Measurements from ENCODE around the gene TMEFF2. TPM values are rescaled to one million over a fixed set of nuclear protein-coding genes. Genes with fewer than 3 reads are reported as not detected.

The TMEFF2 gene
- total and polyA plus RNA-seq, 2 of the 8 experiments (the other 6 are each of a cell fraction or from before 2014, with no cell fraction given): 0.91 to 3.7 TPM

GRCh38 chr2:192206399-192206798, 11.7 kb upstream of the TMEFF2 start:
- H3K23me2 ChIP-seq (ENCODE audit: low read depth, low read length): no peaks in the 10 kb centered on the region; the same call in 1 of the 2 replicates
- no peak overlapping the region for H3K23ac ChIP-seq (ENCODE audit: insufficient read length)
- no peaks in the 10 kb centered on the region for H3K79me2 ChIP-seq (ENCODE audit: control insufficient read depth in 1 of 2, insufficient read depth in 2 of 2, low read length in 2 of 2)
- H3K14ac ChIP-seq (ENCODE audit: insufficient read length): no peak overlapping the region
- H3K27me3 ChIP-seq (replicated peaks in 1 of 4; ENCODE audit: control insufficient read depth in 3 of 4, extremely low read depth in 1 of 4, insufficient read depth in 3 of 4, low read length in 3 of 4): no peaks in the 10 kb centered on the region
- 88% methylated on average over 9 of the region's 9 CpGs; no CpG with 5 or more reads in 1 of the 2 experiments for WGBS, 2 experiments (ENCODE audit: extremely low coverage in 1 of 2, insufficient coverage in 1 of 2, insufficient read length in 1 of 2, insufficient replicate concordance in 2 of 2, low coverage in 1 of 2, low lambda C conversion rate in 2 of 2, missing lambda C conversion rate in 1 of 2)
- no peaks in the 10 kb centered on the region for H3K4me1 ChIP-seq (replicated peaks in 1 of 4; ENCODE audit: control insufficient read depth in 3 of 4, insufficient read depth in 4 of 4, low read length in 3 of 4)
- H2AK5ac ChIP-seq (ENCODE audit: low read depth, low read length): no peak overlapping the region
- no peak overlapping the region for H4K91ac ChIP-seq (replicated peaks; ENCODE audit: insufficient read length, low read length)
- DNase-seq (ENCODE audit: low read depth in 1 of 2, low spot score in 2 of 2) (no peak), FAIRE-seq (no peak)
- H3K18ac ChIP-seq (ENCODE audit: extremely low read depth, low read length): no peak overlapping the region
- H3K36me3 ChIP-seq (ENCODE audit: control insufficient read depth in 2 of 4, insufficient read depth in 4 of 4, low read length in 3 of 4): no peaks in the 10 kb centered on the region
- ChIA-PET CTCF (ENCODE audit: partially characterized antibody) (interaction anchor here (0.8 to 1.2 kb wide), 2 partner anchors 69 to 388 kb away, joined by 3 read pairs; no protein-coding TSS in a partner anchor), POLR2A (ENCODE audit: partially characterized antibody) (no interaction called here)
- no peaks in the 10 kb centered on the region for H3K9me3 ChIP-seq (ENCODE audit: insufficient read depth in 2 of 2, low read depth in 1 of 2, low read length in 1 of 2)
- no peak overlapping the region for H2BK5ac ChIP-seq (ENCODE audit: low read depth, low read length)
- no peak overlapping the region for H3K56ac ChIP-seq (replicated peaks; ENCODE audit: insufficient read length, low read depth, low read length)
- H4K5ac ChIP-seq (ENCODE audit: insufficient read length, low read depth, low read length): no peak overlapping the region
- no peak overlapping the region for H4K8ac ChIP-seq (ENCODE audit: extremely low read depth, insufficient read depth, low read length)
- H2BK120ac ChIP-seq (replicated peaks; ENCODE audit: low read depth, low read length): no peak overlapping the region
- H3K79me1 ChIP-seq (ENCODE audit: low read depth, low read length): no peaks in the 10 kb centered on the region
- no peak overlapping the region for H2BK12ac ChIP-seq (ENCODE audit: low read depth, low read length)
- no peak overlapping the region for H3K4me3 ChIP-seq (ENCODE audit: extremely low read depth in 1 of 4, insufficient read depth in 2 of 4, low read depth in 3 of 4, low read length in 4 of 4)
- H3K27ac ChIP-seq (ENCODE audit: low read depth, low read length): no peak overlapping the region
- no peak overlapping the region for H3K4me2 ChIP-seq (ENCODE audit: insufficient read depth in 1 of 2, low read depth in 2 of 2, low read length in 2 of 2)
- H3K9ac ChIP-seq (replicated peaks in 1 of 4; ENCODE audit: extremely low read depth in 1 of 4, low read depth in 3 of 4, low read length in 3 of 4): no peak overlapping the region
- H2BK15ac ChIP-seq (ENCODE audit: low read length): no peak overlapping the region
- H3K4ac ChIP-seq (replicated peaks; ENCODE audit: insufficient read length, low read depth, low read length): no peak overlapping the region
- no peaks in the 10 kb centered on the region for H4K20me1 ChIP-seq (replicated peaks in 1 of 2; ENCODE audit: control insufficient read depth in 1 of 2, insufficient read depth in 2 of 2, low read length in 2 of 2)
- H2BK20ac ChIP-seq (ENCODE audit: low read length): no peak overlapping the region
- no peak overlapping the region for H2AFZ ChIP-seq (ENCODE audit: low read length)
- TF ChIP-seq TEAD4 (IDR thresholded peaks at IDR 0.05; ENCODE audit: low read depth, low read length) (no peak), ZNF274 (IDR thresholded peaks at IDR 0.05; ENCODE audit: borderline replicate concordance, extremely low read depth, low read length) (no peak), CTCF (IDR thresholded peaks at IDR 0.05; ENCODE audit: control extremely low read depth in 1 of 3, insufficient read depth in 1 of 3, low read depth in 1 of 3, low read length in 3 of 3) (no peak), HDAC6 (IDR thresholded peaks at IDR 0.05; ENCODE audit: low read depth, low read length) (no peak), EP300 (IDR thresholded peaks at IDR 0.05; ENCODE audit: borderline replicate concordance in 1 of 2, low read depth in 2 of 2, low read length in 2 of 2) (no peak), JUN (IDR thresholded peaks at IDR 0.05; ENCODE audit: low read depth, low read length) (no peak), USF2 (IDR thresholded peaks at IDR 0.05; ENCODE audit: low read length) (no peak)
- TF ChIP-seq, protein P1, sequence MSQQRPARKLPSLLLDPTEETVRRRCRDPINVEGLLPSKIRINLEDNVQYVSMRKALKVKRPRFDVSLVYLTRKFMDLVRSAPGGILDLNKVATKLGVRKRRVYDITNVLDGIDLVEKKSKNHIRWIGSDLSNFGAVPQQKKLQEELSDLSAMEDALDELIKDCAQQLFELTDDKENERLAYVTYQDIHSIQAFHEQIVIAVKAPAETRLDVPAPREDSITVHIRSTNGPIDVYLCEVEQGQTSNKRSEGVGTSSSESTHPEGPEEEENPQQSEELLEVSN (IDR thresholded peaks at IDR 0.05): no peak

Measured in H1 (cell line).